Measurements from ENCODE around the gene BUB1. TPM values are rescaled to one million over a fixed set of nuclear protein-coding genes. Genes with fewer than 3 reads are reported as not detected.

The BUB1 gene
- total RNA-seq, 4 donors from 2014 or later = 0.40 to 2.3 (median 1.0) TPM; not detected in 1

DNA sequence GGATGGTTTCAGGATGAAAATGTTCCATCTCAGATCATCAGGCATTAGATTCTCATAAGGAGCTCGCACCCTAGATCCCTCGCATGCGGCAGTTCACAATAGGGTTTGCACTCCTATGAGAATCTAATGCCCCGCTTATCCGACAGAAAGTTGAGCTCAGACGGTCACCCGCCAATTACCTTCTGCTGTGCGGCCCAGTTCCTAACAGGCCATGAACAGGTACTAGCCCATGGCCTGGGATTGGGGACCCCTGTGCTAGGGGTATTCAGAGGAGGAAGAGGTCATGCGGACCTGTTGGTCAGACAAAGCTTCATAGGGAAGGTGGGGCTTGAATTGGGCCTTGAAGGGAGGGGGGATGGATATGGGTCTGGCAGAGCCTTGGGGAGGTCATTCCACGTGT is 4.4 kb upstream of the BUB1 start:
- Histone ChIP-seq H3K27ac (no peak overlapping the region), H3K4me3 (no peak overlapping the region), H3K27me3 (no peaks in the 10 kb centered on the region), H3K4me1 (peaks cover 0 to 21% (median 12%) of the 10 kb centered on the region in 3 donors), H3K9me3 (peaks cover 0 to 4% (median 0%) of the 10 kb centered on the region in 3 donors), H3K36me3 (no peaks in the 10 kb centered on the region)
- TF ChIP-seq POLR2A (IDR thresholded peaks at IDR 0.05) = no peak
- TF ChIP-seq POLR2AphosphoS5 (IDR thresholded peaks at IDR 0.05) = no peak
- TF ChIP-seq, protein P1, sequence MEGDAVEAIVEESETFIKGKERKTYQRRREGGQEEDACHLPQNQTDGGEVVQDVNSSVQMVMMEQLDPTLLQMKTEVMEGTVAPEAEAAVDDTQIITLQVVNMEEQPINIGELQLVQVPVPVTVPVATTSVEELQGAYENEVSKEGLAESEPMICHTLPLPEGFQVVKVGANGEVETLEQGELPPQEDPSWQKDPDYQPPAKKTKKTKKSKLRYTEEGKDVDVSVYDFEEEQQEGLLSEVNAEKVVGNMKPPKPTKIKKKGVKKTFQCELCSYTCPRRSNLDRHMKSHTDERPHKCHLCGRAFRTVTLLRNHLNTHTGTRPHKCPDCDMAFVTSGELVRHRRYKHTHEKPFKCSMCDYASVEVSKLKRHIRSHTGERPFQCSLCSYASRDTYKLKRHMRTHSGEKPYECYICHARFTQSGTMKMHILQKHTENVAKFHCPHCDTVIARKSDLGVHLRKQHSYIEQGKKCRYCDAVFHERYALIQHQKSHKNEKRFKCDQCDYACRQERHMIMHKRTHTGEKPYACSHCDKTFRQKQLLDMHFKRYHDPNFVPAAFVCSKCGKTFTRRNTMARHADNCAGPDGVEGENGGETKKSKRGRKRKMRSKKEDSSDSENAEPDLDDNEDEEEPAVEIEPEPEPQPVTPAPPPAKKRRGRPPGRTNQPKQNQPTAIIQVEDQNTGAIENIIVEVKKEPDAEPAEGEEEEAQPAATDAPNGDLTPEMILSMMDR (IDR thresholded peaks at IDR 0.05) = no peak
- no peak for TF ChIP-seq EP300 (IDR thresholded peaks at IDR 0.05)
- ATAC-seq = no peak
- WGBS, 2 donors (ENCODE audit: low coverage in 1 of 2) = 88 to 90% methylated on average over 2 to 10 of the region's 10 CpGs

DNA sequence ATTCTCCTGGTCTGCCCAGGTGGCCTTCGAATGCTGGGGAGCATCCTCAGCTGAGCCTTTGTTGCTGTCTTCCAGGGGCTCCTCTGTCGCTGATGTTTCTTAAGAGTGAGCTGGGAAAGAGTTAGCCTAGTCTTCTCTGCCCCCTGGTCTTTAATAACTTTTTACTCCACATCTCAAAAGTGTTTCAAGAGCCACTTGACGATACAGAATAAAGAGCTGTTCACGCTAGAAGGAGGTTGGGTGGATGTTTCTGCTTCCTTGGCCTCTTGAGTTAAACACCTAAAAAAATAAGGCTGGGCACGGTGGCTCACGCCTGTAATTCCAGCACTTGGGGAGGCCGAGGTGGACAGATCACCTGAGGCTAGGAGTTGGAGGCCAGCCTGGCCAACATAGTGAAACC is 2.8 kb upstream of the BUB1 start:
- 93 to 97% methylated on average over 2 to 5 of the region's 7 CpGs for WGBS, 2 donors (ENCODE audit: low coverage in 1 of 2)
- Histone ChIP-seq H3K27ac (no peak overlapping the region), H3K4me3 (no peak overlapping the region), H3K4me1 (peaks cover 0 to 23% (median 12%) of the 10 kb centered on the region in 3 donors), H3K36me3 (no peaks in the 10 kb centered on the region), H3K9me3 (no peaks in the 10 kb centered on the region), H3K27me3 (no peaks in the 10 kb centered on the region)
- TF ChIP-seq EP300 (IDR thresholded peaks at IDR 0.05) (no peak), POLR2AphosphoS5 (IDR thresholded peaks at IDR 0.05) (no peak), POLR2A (IDR thresholded peaks at IDR 0.05) (no peak)
- TF ChIP-seq, protein P1 (IDR thresholded peaks at IDR 0.05) = no peak
- ATAC-seq = no peak

DNA sequence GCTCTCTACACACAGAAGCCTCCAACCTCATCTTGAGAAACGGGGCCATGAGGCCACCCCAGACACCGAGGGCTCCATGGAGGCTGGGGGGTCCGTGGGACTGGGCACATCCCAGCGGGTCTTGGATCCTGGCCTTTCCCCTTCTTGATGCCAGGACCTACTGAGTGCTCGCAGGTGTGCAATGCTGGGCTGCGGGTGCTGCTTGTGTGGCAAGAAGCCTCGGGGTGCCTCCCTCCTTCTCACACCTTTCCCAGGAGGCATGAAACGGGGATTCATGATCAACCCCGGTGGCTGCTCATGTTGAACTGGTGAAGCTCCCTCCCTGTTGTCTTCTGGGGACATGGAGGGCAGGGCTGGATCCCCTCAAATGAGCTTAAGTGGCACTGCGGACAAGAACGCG is 2.0 kb upstream of the BUB1 start:
- no peak for ATAC-seq
- no peaks in the 10 kb centered on the region for H3K27me3 ChIP-seq
- WGBS, 2 donors (ENCODE audit: low coverage in 1 of 2) = 60% methylated on average over 1 of the region's 12 CpGs; no CpG with 5 or more reads in 1 of the 2 donors
- no peaks in the 10 kb centered on the region for H3K9me3 ChIP-seq
- peak overlapping the region in 1 of 4 donors; percentile 92 for H3K27ac ChIP-seq
- no peak for TF ChIP-seq EP300 (IDR thresholded peaks at IDR 0.05)
- TF ChIP-seq POLR2A (IDR thresholded peaks at IDR 0.05) = no peak
- TF ChIP-seq, protein P1 (IDR thresholded peaks at IDR 0.05) = no peak
- TF ChIP-seq POLR2AphosphoS5 (IDR thresholded peaks at IDR 0.05) = no peak
- H3K4me1 ChIP-seq = peaks cover 0 to 23% (median 12%) of the 10 kb centered on the region in 3 donors
- H3K4me3 ChIP-seq = no peak overlapping the region
- no peaks in the 10 kb centered on the region for H3K36me3 ChIP-seq

DNA sequence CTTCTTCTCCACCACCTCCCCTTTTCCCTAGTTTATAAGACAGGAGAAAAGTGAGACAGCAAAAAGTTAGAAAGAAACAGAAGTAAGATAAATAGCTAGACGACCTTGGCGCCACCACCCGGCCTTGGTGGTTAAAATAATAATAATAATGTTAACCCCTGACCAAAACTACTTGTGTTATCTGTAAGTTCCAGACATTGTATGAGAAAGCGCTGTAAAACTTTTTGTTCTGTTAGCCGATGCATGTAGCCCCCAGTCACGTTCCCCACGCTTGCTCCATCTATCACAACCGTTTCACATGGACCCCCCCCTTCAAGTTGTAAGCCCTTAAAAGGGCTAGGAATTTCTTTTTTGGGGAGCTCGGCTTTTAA is 1.5 kb upstream of the BUB1 start:
- Histone ChIP-seq H3K9me3 (no peaks in the 10 kb centered on the region), H3K27me3 (no peaks in the 10 kb centered on the region), H3K36me3 (no peaks in the 10 kb centered on the region), H3K27ac (peak overlapping the region in 2 of 4 donors; percentile 89 to 92), H3K4me1 (peaks cover 0 to 23% (median 12%) of the 10 kb centered on the region in 3 donors), H3K4me3 (peak overlapping the region in 1 of 2 donors; percentile 75)
- TF ChIP-seq EP300 (IDR thresholded peaks at IDR 0.05) = no peak
- no peak for TF ChIP-seq POLR2A (IDR thresholded peaks at IDR 0.05)
- no peak for TF ChIP-seq POLR2AphosphoS5 (IDR thresholded peaks at IDR 0.05)
- TF ChIP-seq, protein P1 (IDR thresholded peaks at IDR 0.05) = no peak
- ATAC-seq = no peak
- 10 to 24% methylated on average over 9 of the region's 9 CpGs for WGBS, 2 donors (ENCODE audit: low coverage in 1 of 2)

Measured in gastroesophageal sphincter (tissue), 4 donors.